HepG2 (cell line): Measurements from ENCODE around the gene TALDO1. TPM values are rescaled to one million over a fixed set of nuclear protein-coding genes. Genes with fewer than 3 reads are reported as not detected.

Source experiments
- ATAC-seq: fragments of 200-7000 bp; cut with Tn5 transposase; 3 replicates; pipeline ENCODE4 v1.9.1; 2020; ENCODE audit warnings: mild to moderate bottlenecking, moderate library complexity
- BruUV-seq: library from RNA; stranded (reverse); fragments of 400-500 nt; replicated peaks from 2 replicates; lab custom pipeline; 2021; lab: Mats Ljungman, UMichigan
- CTCF ChIA-PET: fragments of 300-600 bp; formaldehyde crosslinking; extraction: SDS; loops from one replicate; lab custom pipeline; 2021; ENCODE audit warnings: low total read pairs, inconsistent platforms, low intra/inter-chr PET ratio; lab: Yijun Ruan, JAX
- POLR2A ChIA-PET: fragments of 350-600 bp; sonication (Branson Sonifier 250); formaldehyde crosslinking; loops from one replicate; lab custom pipeline; 2020; ENCODE audit warnings: antibody characterized with exemption, inconsistent platforms; lab: Yijun Ruan, JAX
- DNase-seq: peaks from one replicate; pipeline ENCODE4 v3.0.0-alpha.2; 2015; ENCODE audit warnings: low spot score
- FAIRE-seq: peaks from 3 replicates; lab custom pipeline; 2011; peaks lifted over from hg19 to GRCh38; lab: Jason Lieb, UNC
- H2AFZ ChIP-seq: one replicate; pipeline ENCODE4 v1.6.1; 2011; ENCODE audit warnings: low read length, inconsistent platforms
- H3K27ac ChIP-seq: fragments of 300-600 bp; 3 replicates; pipeline ENCODE4 v1.8.0; 2011; ENCODE audit warnings: mixed run types, mild to moderate bottlenecking, mixed read lengths, low read length, inconsistent platforms; ENCODE audit not compliant: insufficient read depth; ENCODE audit errors: extremely low read length
- H3K27me3 ChIP-seq, 2 experiments: fragments of 200-600 bp in 1 of 2; 2 replicates in 1 of 2; 3 replicates in 1 of 2; pipeline versions ENCODE4 v1.6.0 to v1.8.0; 2011; ENCODE audit warnings: low read length in 2 of 2, mild to moderate bottlenecking in 2 of 2, moderate library complexity in 2 of 2, inconsistent platforms in 1 of 2; ENCODE audit not compliant: insufficient read depth in 2 of 2, control insufficient read depth in 1 of 2
- H3K36me3 ChIP-seq, 2 experiments: fragments of 200-600 bp in 1 of 2; replicated peaks in 1 of 2; 2 replicates in 1 of 2; 3 replicates in 1 of 2; pipeline versions ENCODE4 v1.5.1 to v1.8.0; 2011; ENCODE audit warnings: low read length in 2 of 2, inconsistent platforms in 1 of 2; ENCODE audit not compliant: insufficient read depth in 2 of 2, control insufficient read depth in 1 of 2
- H3K4me1 ChIP-seq: 2 replicates; pipeline ENCODE4 v1.5.1; 2012; ENCODE audit warnings: low read length, inconsistent platforms; ENCODE audit not compliant: insufficient read depth
- H3K4me2 ChIP-seq: 2 replicates; pipeline ENCODE4 v1.6.0; 2011; ENCODE audit warnings: low read depth, low read length, inconsistent platforms
- H3K4me3 ChIP-seq, 3 experiments: fragments of 200-600 bp in 1 of 3; sonication (generic), shearing (Covaris generic) in 1 of 3; replicated peaks in 1 of 3; 2 replicates each; pipeline ENCODE4 v1.5.1; 2011 to 2016; ENCODE audit warnings: low read length in 3 of 3, inconsistent platforms in 2 of 3, low read depth in 2 of 3, mild to moderate bottlenecking in 2 of 3, control low read depth in 1 of 3, mixed read lengths in 1 of 3; ENCODE audit not compliant: insufficient read depth in 1 of 3
- H3K79me2 ChIP-seq: one replicate; pipeline ENCODE4 v1.6.1; 2011; ENCODE audit warnings: low read length, inconsistent platforms; ENCODE audit not compliant: insufficient read depth
- H3K9ac ChIP-seq: 2 replicates; pipeline ENCODE4 v1.6.0; 2011; ENCODE audit warnings: mild to moderate bottlenecking, low read depth, low read length, inconsistent platforms; ENCODE audit not compliant: insufficient read depth
- H3K9me3 ChIP-seq: 2 replicates; pipeline ENCODE4 v1.5.1; 2012; ENCODE audit warnings: mild to moderate bottlenecking, low read length
- H4K20me1 ChIP-seq: 2 replicates; pipeline ENCODE4 v1.6.0; 2011; ENCODE audit warnings: inconsistent platforms, mild to moderate bottlenecking, low read length, moderate library complexity; ENCODE audit not compliant: insufficient read depth
- CCDC6 ChIP-seq: sonication (generic); formaldehyde crosslinking; IDR thresholded peaks from 2 replicates; pipeline ENCODE4 v1.8.1; 2022; ENCODE audit warnings: mild to moderate bottlenecking, missing genetic modification reagents, moderate library complexity
- FOXP1 ChIP-seq, 2 experiments: fragments of 450-650 bp in 1 of 2; IDR thresholded peaks; 2 replicates each; pipeline ENCODE4 v1.6.1; 2017 to 2018; ENCODE audit warnings: antibody characterized with exemption in 1 of 2
- MAZ ChIP-seq, 2 experiments: sonication (generic) in 1 of 2; formaldehyde crosslinking in 1 of 2; IDR thresholded peaks; 2 replicates each; pipeline versions ENCODE4 v1.5.0 to v1.6.1; 2012 to 2020; ENCODE audit warnings: low read depth in 2 of 2, mild to moderate bottlenecking in 2 of 2, borderline replicate concordance in 1 of 2, improper control_type of control experiment in 1 of 2, low read length in 1 of 2, missing genetic modification reagents in 1 of 2, moderate library complexity in 1 of 2
- NR2F2 ChIP-seq: IDR thresholded peaks from 2 replicates; pipeline ENCODE4 v1.6.1; 2012; ENCODE audit warnings: low read depth, inconsistent platforms, borderline replicate concordance
- PITX1 ChIP-seq: sonication (generic); formaldehyde crosslinking; IDR thresholded peaks from 2 replicates; pipeline ENCODE4 v1.5.1; 2020; ENCODE audit warnings: mild to moderate bottlenecking, missing genetic modification reagents
- RERE ChIP-seq: IDR thresholded peaks from 2 replicates; pipeline ENCODE4 v1.6.1; 2016; ENCODE audit warnings: low read depth, missing genetic modification reagents, missing compliant biosample characterization
- SMC3 ChIP-seq: IDR thresholded peaks from 2 replicates; pipeline ENCODE4 v1.6.1; 2011; ENCODE audit warnings: low read length, improper control_type of control experiment
- WIZ ChIP-seq: sonication (generic); formaldehyde crosslinking; IDR thresholded peaks from 2 replicates; pipeline ENCODE4 v1.5.1; 2020; ENCODE audit warnings: mild to moderate bottlenecking, missing genetic modification reagents
- ZFP36L1 ChIP-seq: sonication (generic); formaldehyde crosslinking; IDR thresholded peaks from 2 replicates; pipeline ENCODE4 v1.8.0; 2022; ENCODE audit warnings: mild to moderate bottlenecking, missing genetic modification reagents, moderate library complexity
- ZNF253 ChIP-seq: sonication (generic); formaldehyde crosslinking; IDR thresholded peaks from 2 replicates; pipeline ENCODE4 v1.8.0; 2022; ENCODE audit warnings: mild to moderate bottlenecking, missing genetic modification reagents, borderline replicate concordance
- ZNF737 ChIP-seq: sonication (generic); formaldehyde crosslinking; IDR thresholded peaks from 2 replicates; pipeline ENCODE4 v1.5.0; 2020; ENCODE audit warnings: missing genetic modification reagents, mild to moderate bottlenecking, borderline replicate concordance
- WGBS: methylation state at CpG from one replicate; pipeline ENCODE4 v1.1.6; 2017; ENCODE audit warnings: low lambda C conversion rate; 5-methylcytosine and 5-hydroxymethylcytosine counted together
- in situ Hi-C: cut with HindIII; loops from 2 replicates; pipeline ENCODE4 v1.10.0; 2017; ENCODE audit warnings: low pct_unique_long_range_greater_than_20kb; ENCODE audit not compliant: extremely low pct_ligation_motif_present
- intact Hi-C: fragments of 100-400 bp; cut with micrococcal nuclease; formaldehyde crosslinking; loops from one replicate; pipeline ENCODE4 v1.10.0; 2022; ENCODE audit not compliant: unreplicated experiment
- polyA plus RNA-seq, 8 experiments: library from polyadenylated mRNA; depleted of rRNA in 3 of 8; stranded (reverse) in 7 of 8; unstranded in 1 of 8; fragments of >200 nt; fragmentation: Illumina TruSeq in 4 of 8; extraction: Trizol in 4 of 8; gene quantifications; 2 replicates each; pipeline versions ENCODE4 v1.2.1 to v1.2.3, GENCODE V29; 2011 to 2016; ENCODE audit warnings: low read depth in 4 of 8, missing spikeins in 1 of 8, mixed read lengths in 1 of 8; ENCODE audit not compliant: insufficient read depth in 1 of 8
- total RNA-seq, 5 experiments: library from RNA; depleted of rRNA; stranded (reverse); fragments of >200 nt; fragmentation: Illumina TruSeq; extraction: Trizol; gene quantifications; 2 replicates each; pipeline ENCODE4 v1.2.3, GENCODE V29; 2016; ENCODE audit warnings: low read depth in 1 of 5
- TF ChIP-seq, protein P1 (sequence below): sonication (generic); formaldehyde crosslinking; IDR thresholded peaks from 2 replicates; pipeline ENCODE4 v1.4.0; 2020; ENCODE audit warnings: mild to moderate bottlenecking, missing genetic modification reagents
- TF ChIP-seq, protein P2 (sequence below): sonication (generic); formaldehyde crosslinking; IDR thresholded peaks from 2 replicates; pipeline ENCODE4 v1.5.0; 2020; ENCODE audit warnings: mild to moderate bottlenecking, low read depth, missing genetic modification reagents, borderline replicate concordance

Gene TALDO1
- total and polyA plus RNA-seq, 2 of the 13 experiments (the other 11 are each of a cell fraction or from before 2014, with no cell fraction given), result 107 to 240 TPM

DNA sequence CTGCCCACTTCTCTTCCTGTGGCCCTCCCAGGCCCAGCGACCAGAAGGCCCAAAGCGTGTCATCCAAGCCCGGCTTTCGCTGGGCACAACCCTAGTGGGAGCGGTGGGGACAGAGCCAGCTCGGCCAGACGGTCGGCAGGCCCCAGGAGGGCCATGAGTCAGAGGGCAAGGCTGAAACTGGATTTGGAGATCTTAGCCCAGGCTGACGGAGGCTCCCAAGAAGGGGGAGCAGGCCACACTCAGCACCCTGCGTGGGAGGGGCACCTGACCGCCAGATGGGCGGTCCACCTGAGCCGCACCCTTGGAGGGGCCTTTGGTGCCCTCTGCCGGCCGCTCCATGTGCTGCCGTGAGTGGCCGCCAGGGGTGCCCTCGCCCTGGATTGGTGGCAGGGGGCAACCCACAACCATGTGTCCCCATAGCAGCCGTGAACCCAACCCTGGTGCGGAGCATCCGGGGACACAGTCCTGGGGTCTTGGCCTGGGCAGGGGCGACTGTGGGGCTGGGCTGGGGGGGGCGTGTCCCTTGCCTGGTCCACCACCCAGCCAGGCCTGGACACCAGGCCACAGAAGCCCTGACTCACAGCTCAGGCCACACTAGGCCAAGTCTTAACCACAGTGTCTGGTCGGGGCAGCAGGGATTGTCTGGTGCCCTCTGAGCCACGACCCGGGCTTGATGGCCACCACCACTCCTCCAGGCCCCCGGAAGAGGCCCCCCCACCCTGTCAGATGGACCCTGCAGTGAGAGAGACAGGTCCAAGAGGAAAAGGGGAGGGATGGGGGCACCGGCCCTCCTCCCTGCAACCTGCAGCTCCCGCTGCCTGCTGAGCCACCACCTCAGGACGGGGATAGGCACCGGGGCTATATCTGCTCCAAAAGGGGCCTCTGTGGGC lies 19.2 kb upstream of the TALDO1 start:
- DNase-seq (peak; percentile 73), FAIRE-seq (peak; percentile 37), ATAC-seq (peak; percentile 80)
- POLR2A ChIA-PET, result interaction anchor here (1.0 to 12.6 kb wide), 10 partner anchors 11 to 173 kb away, joined by 3 to 203 read pairs (median 5); partner anchors contain the start of genes DEAF1, EPS8L2, RPLP2 and TALDO1
- intact Hi-C loops, result loop anchor here (1.0 to 2.0 kb wide), 3 partner anchors 21 to 35 kb away; partner anchors contain the start of gene EPS8L2
- H3K27me3 ChIP-seq, result peaks cover 0 to 3% of the 10 kb centered on the region in 2 experiments; a peak in 1 of 5 replicates
- H3K9ac ChIP-seq, result peak overlapping the region; percentile 68
- peak overlapping the region; percentile 19 to 70 (median 43); a peak in 3 of 6 replicates for H3K4me3 ChIP-seq
- H3K9me3 ChIP-seq, result no peaks in the 10 kb centered on the region
- CTCF ChIA-PET, result interaction anchor here (0.8 to 2.3 kb wide), 7 partner anchors 19 to 173 kb away, joined by 3 to 20 read pairs (median 7); partner anchors contain the start of genes DEAF1, SLC25A22, TALDO1 and TMEM80
- peak overlapping the region; percentile 62 for H3K27ac ChIP-seq
- peaks cover 38% of the 10 kb centered on the region for H3K4me1 ChIP-seq
- peaks cover 16 to 28% of the 10 kb centered on the region in 2 experiments for H3K36me3 ChIP-seq
- H2AFZ ChIP-seq, result no peak overlapping the region
- in situ Hi-C loops, result loop anchor here (5.0 kb wide), 1 partner anchor 71 kb away; no protein-coding TSS in a partner anchor
- no peaks in the 10 kb centered on the region; the same call in 1 of the 2 replicates for H4K20me1 ChIP-seq
- no CpG with 5 or more reads among the region's 31 CpGs for WGBS
- H3K4me2 ChIP-seq, result peak overlapping the region; percentile 81
- no TSS peak for BruUV-seq
- H3K79me2 ChIP-seq, result no peaks in the 10 kb centered on the region
- TF ChIP-seq, protein P1, sequence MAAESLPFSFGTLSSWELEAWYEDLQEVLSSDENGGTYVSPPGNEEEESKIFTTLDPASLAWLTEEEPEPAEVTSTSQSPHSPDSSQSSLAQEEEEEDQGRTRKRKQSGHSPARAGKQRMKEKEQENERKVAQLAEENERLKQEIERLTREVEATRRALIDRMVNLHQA (CRISPR knock-in tag), result no peak
- TF ChIP-seq PITX1, result no peak
- no peak for TF ChIP-seq ZNF737 (CRISPR knock-in tag)
- TF ChIP-seq SMC3, result peak; percentile 50; the same call in 1 of the 2 replicates
- TF ChIP-seq MAZ (IDR thresholded peaks at IDR 0.05; ENCODE audit: borderline replicate concordance, low read depth, low read length), result peak; percentile 51; the same call in 1 of the 2 replicates
- peak; percentile 69 for TF ChIP-seq MAZ (CRISPR knock-in tag; IDR thresholded peaks at IDR 0.05; ENCODE audit: low read depth)
- no peak for TF ChIP-seq CCDC6 (CRISPR knock-in tag)
- no peak; the same call in 1 of the 2 replicates for TF ChIP-seq ZNF253 (CRISPR knock-in tag)
- no peak; the same call in 1 of the 2 replicates for TF ChIP-seq NR2F2
- TF ChIP-seq, protein P2, sequence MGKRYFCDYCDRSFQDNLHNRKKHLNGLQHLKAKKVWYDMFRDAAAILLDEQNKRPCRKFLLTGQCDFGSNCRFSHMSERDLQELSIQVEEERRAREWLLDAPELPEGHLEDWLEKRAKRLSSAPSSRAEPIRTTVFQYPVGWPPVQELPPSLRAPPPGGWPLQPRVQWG (CRISPR knock-in tag), result no peak
- TF ChIP-seq ZFP36L1 (CRISPR knock-in tag), result 0 out of 2 replicates have a peak, but pooled peaks have one; percentile 73
- TF ChIP-seq WIZ (CRISPR knock-in tag), result 0 out of 2 replicates have a peak, but pooled peaks have one; percentile 40
- TF ChIP-seq RERE (CRISPR knock-in tag), result no peak; the same call in 1 of the 2 replicates
- no peak for TF ChIP-seq FOXP1 (IDR thresholded peaks at IDR 0.05)
- TF ChIP-seq FOXP1 (CRISPR knock-in tag; IDR thresholded peaks at IDR 0.05), result 0 out of 2 replicates have a peak, but pooled peaks have one; percentile 27
